Myocyte (in vitro differentiated cells): ENCODE results near the gene KRTAP20-2. TPM values are rescaled to one million over a fixed set of nuclear protein-coding genes. Genes with fewer than 3 reads are reported as not detected.

Experiments used
- DNase-seq: peaks from one replicate; pipeline ENCODE4 v3.0.0-alpha.2; 2012; ENCODE audit warnings: low read depth
- total RNA-seq: library from RNA; depleted of rRNA; stranded (reverse); fragments of >200 nt; gene quantifications from 2 replicates; pipeline ENCODE4 v1.2.3, GENCODE V29; 2014

KRTAP20-2 gene
- total RNA-seq, 1 donor from 2014 or later, result not detected

DNA sequence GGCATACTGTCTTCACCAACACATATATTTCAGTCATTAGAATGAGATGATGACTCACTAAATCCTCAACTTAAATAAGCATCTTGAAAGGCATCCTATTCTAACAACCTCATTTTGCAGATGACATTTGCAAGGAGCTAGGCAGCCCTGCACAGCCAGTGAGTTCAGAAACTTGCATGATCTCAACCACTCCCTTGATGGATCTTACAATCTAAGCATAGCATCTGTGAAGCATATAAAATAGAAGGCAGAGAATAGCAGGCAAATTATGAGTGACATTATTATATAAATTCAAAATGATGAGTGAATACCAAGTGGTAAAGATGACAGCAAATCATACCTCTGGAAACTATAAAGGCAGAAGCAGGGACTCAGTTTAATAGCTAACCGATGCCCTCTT is 39.3 kb downstream of the KRTAP20-2 start:
- no peak for DNase-seq

GRCh38 chr21:30676737-30677136 is 41.7 kb downstream of the KRTAP20-2 start:
- no peak for DNase-seq

DNA sequence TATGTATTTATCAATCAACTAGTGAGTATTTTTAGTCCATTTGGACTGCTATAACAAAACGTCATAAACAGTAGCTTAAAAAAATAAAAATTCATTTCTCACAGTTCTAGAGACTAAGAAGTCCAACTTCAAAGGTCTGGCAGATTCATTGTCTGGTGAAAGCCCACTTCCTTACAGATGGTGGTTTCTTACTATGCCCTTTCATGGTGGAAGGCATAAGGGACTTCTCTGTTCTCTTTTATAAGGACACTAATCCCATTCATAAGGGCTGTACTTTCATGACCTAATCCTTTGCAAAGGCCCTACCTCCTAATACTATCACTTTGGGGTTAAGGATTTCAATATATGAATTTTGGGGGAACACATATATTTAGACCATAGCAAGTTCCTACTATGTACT is 45.6 kb downstream of the KRTAP20-2 start:
- DNase-seq, result no peak

GRCh38 chr21:30684506-30684905 is 49.5 kb downstream of the KRTAP20-2 start:
- no peak for DNase-seq

Other genes with a start within 250 kb of the KRTAP20-2 start
- not detected in 2 replicates for gene KRTAP13-1, start 239.2 kb upstream of the KRTAP20-2 start, total RNA-seq
- gene KRTAP13-3, start 209.3 kb upstream of the KRTAP20-2 start, total RNA-seq, result not detected in 2 replicates
- not detected in 2 replicates for gene KRTAP13-4, start 205.0 kb upstream of the KRTAP20-2 start, total RNA-seq
- gene KRTAP15-1, start 194.9 kb upstream of the KRTAP20-2 start, total RNA-seq, result not detected in 2 replicates
- not detected in 2 replicates for gene KRTAP19-1, start 154.8 kb upstream of the KRTAP20-2 start, total RNA-seq
- not detected in 2 replicates for gene KRTAP19-2, start 147.8 kb upstream of the KRTAP20-2 start, total RNA-seq
- not detected in 2 replicates for gene KRTAP19-3, start 143.2 kb upstream of the KRTAP20-2 start, total RNA-seq
- gene KRTAP19-4, start 138.0 kb upstream of the KRTAP20-2 start, total RNA-seq, result not detected in 2 replicates
- gene KRTAP19-5, start 133.1 kb upstream of the KRTAP20-2 start, total RNA-seq, result not detected in 2 replicates
- not detected in 2 replicates for gene KRTAP19-6, start 93.3 kb upstream of the KRTAP20-2 start, total RNA-seq
- gene KRTAP19-7, start 73.9 kb upstream of the KRTAP20-2 start, total RNA-seq, result not detected in 2 replicates
- gene KRTAP22-2, start 44.8 kb upstream of the KRTAP20-2 start, total RNA-seq, result not detected in 2 replicates
- not detected in 2 replicates for gene KRTAP6-3, start 42.8 kb upstream of the KRTAP20-2 start, total RNA-seq
- gene KRTAP6-2, start 36.3 kb upstream of the KRTAP20-2 start, total RNA-seq, result not detected in 2 replicates
- gene KRTAP22-1, start 34.1 kb upstream of the KRTAP20-2 start, total RNA-seq, result not detected in 2 replicates
- not detected in 2 replicates for gene KRTAP6-1, start 21.3 kb upstream of the KRTAP20-2 start, total RNA-seq
- not detected in 2 replicates for gene KRTAP20-1, start 18.8 kb upstream of the KRTAP20-2 start, total RNA-seq
- not detected in 2 replicates for gene KRTAP20-4, start 14.6 kb upstream of the KRTAP20-2 start, total RNA-seq
- gene KRTAP20-3, start 7.7 kb downstream of the KRTAP20-2 start, total RNA-seq, result not detected in 2 replicates
- gene KRTAP21-3, start 83.6 kb downstream of the KRTAP20-2 start, total RNA-seq, result not detected in 2 replicates
- not detected in 2 replicates for gene KRTAP21-2, start 112.1 kb downstream of the KRTAP20-2 start, total RNA-seq
- gene KRTAP21-1, start 120.2 kb downstream of the KRTAP20-2 start, total RNA-seq, result not detected in 2 replicates
- not detected in 2 replicates for gene KRTAP8-1, start 178.1 kb downstream of the KRTAP20-2 start, total RNA-seq
- gene KRTAP7-1, start 194.6 kb downstream of the KRTAP20-2 start, total RNA-seq, result not detected in 2 replicates
- gene KRTAP11-1, start 246.4 kb downstream of the KRTAP20-2 start, total RNA-seq, result not detected in 2 replicates